GM12878 (cell line): Measurements from ENCODE around the gene MT1X. TPM values are rescaled to one million over a fixed set of nuclear protein-coding genes. Genes with fewer than 3 reads are reported as not detected.

ENCODE experiments used
- ATAC-seq: fragments of 200-7000 bp; cut with Tn5 transposase; 3 replicates; pipeline ENCODE4 v1.9.1; 2020; ENCODE audit warnings: mild to moderate bottlenecking, moderate library complexity
- BruUV-seq: library from RNA; stranded (reverse); fragments of 400-500 nt; replicated peaks from 2 replicates; lab custom pipeline; 2021; lab: Mats Ljungman, UMichigan
- CTCF ChIA-PET: fragments of 300-600 bp; sonication (Branson Sonifier 250); formaldehyde crosslinking; extraction: SDS; loops from one replicate; lab custom pipeline; 2021; ENCODE audit warnings: inconsistent platforms; lab: Yijun Ruan, JAX
- POLR2A ChIA-PET: fragments of 350-600 bp; formaldehyde crosslinking; extraction: SDS; loops from one replicate; lab custom pipeline; 2021; ENCODE audit warnings: inconsistent platforms; lab: Charles Lee
- RAD21 ChIA-PET: fragments of 300-600 bp; sonication (Branson Sonifier 250); formaldehyde crosslinking; loops from one replicate; lab custom pipeline; 2023; ENCODE audit warnings: antibody characterized with exemption; ENCODE audit not compliant: unreplicated experiment; lab: Charles Lee
- SMC1A ChIA-PET: fragments of 300-600 bp; sonication (Branson Sonifier 250); formaldehyde crosslinking; loops from one replicate; lab custom pipeline; 2023; ENCODE audit not compliant: unreplicated experiment, uncharacterized antibody; lab: Charles Lee
- DNase-seq: peaks from one replicate; pipeline ENCODE4 v3.0.0-alpha.2; 2011; ENCODE audit warnings: low read depth, low spot score
- FAIRE-seq: peaks from 3 replicates; lab custom pipeline; 2011; peaks lifted over from hg19 to GRCh38; lab: Jason Lieb, UNC
- H2AFZ ChIP-seq: 2 replicates; pipeline ENCODE4 v1.6.0; 2011; ENCODE audit warnings: low read depth, low read length, control low read depth; ENCODE audit not compliant: control insufficient read depth
- H3K27ac ChIP-seq: 2 replicates; pipeline ENCODE4 v1.5.1; 2011; ENCODE audit warnings: control low read depth; ENCODE audit not compliant: control insufficient read depth, insufficient read depth
- H3K27me3 ChIP-seq, 2 experiments: replicated peaks in 1 of 2; 2 replicates each; pipeline versions ENCODE4 v1.6.0 to v1.6.1; 2011; ENCODE audit warnings: low read length in 1 of 2; ENCODE audit not compliant: control insufficient read depth in 2 of 2, insufficient read depth in 2 of 2
- H3K36me3 ChIP-seq, 2 experiments: 2 replicates each; pipeline ENCODE4 v1.5.1; 2011; ENCODE audit warnings: low read length in 1 of 2; ENCODE audit not compliant: control insufficient read depth in 2 of 2, insufficient read depth in 2 of 2
- H3K4me1 ChIP-seq: 2 replicates; pipeline ENCODE4 v1.6.1; 2011; ENCODE audit warnings: mild to moderate bottlenecking, low read length, moderate library complexity, mixed read lengths; ENCODE audit not compliant: control insufficient read depth, insufficient read depth
- H3K4me2 ChIP-seq: 2 replicates; pipeline ENCODE4 v1.6.0; 2011; ENCODE audit warnings: control low read depth; ENCODE audit not compliant: control insufficient read depth, insufficient read depth
- H3K4me3 ChIP-seq: fragments of 200-600 bp; sonication (generic); 2 replicates; pipeline ENCODE4 v1.5.1; 2016
- H3K79me2 ChIP-seq: 2 replicates; pipeline ENCODE4 v1.6.0; 2011; ENCODE audit warnings: low read length; ENCODE audit not compliant: control insufficient read depth, insufficient read depth
- H3K9ac ChIP-seq: 2 replicates; pipeline ENCODE4 v1.8.0; 2011; ENCODE audit warnings: low read length, control low read depth, mixed read lengths; ENCODE audit not compliant: control insufficient read depth, insufficient read depth
- H3K9me3 ChIP-seq: replicated peaks from 3 replicates; pipeline ENCODE4 v1.5.1; 2011; ENCODE audit warnings: mild to moderate bottlenecking, low read length; ENCODE audit not compliant: control insufficient read depth, insufficient read depth
- H4K20me1 ChIP-seq: 2 replicates; pipeline ENCODE4 v1.6.0; 2011; ENCODE audit not compliant: control insufficient read depth, insufficient read depth
- ATF3 ChIP-seq: IDR thresholded peaks from 2 replicates; pipeline ENCODE4 v1.6.1; 2011; ENCODE audit warnings: low read depth, mild to moderate bottlenecking, low read length, moderate library complexity, borderline replicate concordance; ENCODE audit errors: extremely low read depth
- BRCA1 ChIP-seq: IDR thresholded peaks from 2 replicates; pipeline ENCODE4 v1.6.1; 2011; ENCODE audit warnings: low read depth, low read length, improper control_type of control experiment
- CHD4 ChIP-seq: fragments of 200-600 bp; sonication (generic); IDR thresholded peaks from 2 replicates; pipeline ENCODE4 v1.6.1; 2016; ENCODE audit warnings: mild to moderate bottlenecking
- E4F1 ChIP-seq: fragments of 450-650 bp; IDR thresholded peaks from 2 replicates; pipeline ENCODE4 v1.6.1; 2018; ENCODE audit warnings: borderline replicate concordance, mild to moderate bottlenecking; ENCODE audit not compliant: partially characterized antibody
- ETV6 ChIP-seq, 2 experiments: fragments of 450-650 bp in 1 of 2; IDR thresholded peaks in 1 of 2; conservative IDR thresholded peaks in 1 of 2; 2 replicates each; pipeline ENCODE4 v1.6.1; 2014; ENCODE audit warnings: antibody characterized with exemption in 1 of 2, borderline replicate concordance in 1 of 2, low read depth in 1 of 2, mild to moderate bottlenecking in 1 of 2, moderate library complexity in 1 of 2
- EZH2 ChIP-seq: IDR thresholded peaks from 2 replicates; pipeline ENCODE4 v1.6.1; 2012; ENCODE audit warnings: low read depth, mild to moderate bottlenecking, control low read depth, inconsistent platforms, low read length, borderline replicate concordance; ENCODE audit not compliant: control insufficient read depth
- GATAD2B ChIP-seq: fragments of 450-650 bp; conservative IDR thresholded peaks from 2 replicates; pipeline ENCODE4 v1.6.1; 2017; ENCODE audit warnings: low read depth, mild to moderate bottlenecking, moderate library complexity
- JUNB ChIP-seq: IDR thresholded peaks from 2 replicates; pipeline ENCODE4 v1.6.1; 2016; ENCODE audit warnings: antibody characterized with exemption, mild to moderate bottlenecking
- KDM1A ChIP-seq: fragments of 200-600 bp; sonication (generic); IDR thresholded peaks from 2 replicates; pipeline ENCODE4 v1.6.1; 2016; ENCODE audit warnings: borderline replicate concordance
- MXI1 ChIP-seq: fragments of 150-350 bp; IDR thresholded peaks from 2 replicates; pipeline ENCODE4 v1.6.1; 2011; ENCODE audit warnings: low read depth, mild to moderate bottlenecking, inconsistent platforms, low read length, improper control_type of control experiment
- TAF1 ChIP-seq: IDR thresholded peaks from 2 replicates; pipeline ENCODE4 v1.6.1; 2011; ENCODE audit warnings: mild to moderate bottlenecking, low read depth, low read length, borderline replicate concordance
- YBX1 ChIP-seq: fragments of 450-650 bp; IDR thresholded peaks from 2 replicates; pipeline ENCODE4 v1.6.1; 2016; ENCODE audit warnings: antibody characterized with exemption
- ZBTB4 ChIP-seq: fragments of 450-650 bp; formaldehyde crosslinking; IDR thresholded peaks from 2 replicates; pipeline ENCODE4 v1.4.0; 2022; ENCODE audit warnings: mild to moderate bottlenecking, moderate library complexity
- ZNF687 ChIP-seq: fragments of 450-650 bp; IDR thresholded peaks from 2 replicates; pipeline ENCODE4 v1.6.1; 2017; ENCODE audit warnings: mild to moderate bottlenecking, moderate library complexity
- WGBS: methylation state at CpG from one replicate; pipeline ENCODE4 v1.1.6; 2016; ENCODE audit warnings: low lambda C conversion rate; ENCODE audit not compliant: insufficient replicate concordance, insufficient coverage; ENCODE audit errors: missing lambda C conversion rate; 5-methylcytosine and 5-hydroxymethylcytosine counted together
- in situ Hi-C: fragments of 300-500 bp; cut with MboI; formaldehyde crosslinking; loops from 9 replicates; pipeline ENCODE4 v1.14.3; 2018; ENCODE audit warnings: mixed read lengths
- intact Hi-C: fragments of 100-400 bp; cut with micrococcal nuclease; formaldehyde crosslinking; loops from one replicate; pipeline ENCODE4 v1.14.2; 2022; ENCODE audit not compliant: unreplicated experiment
- polyA plus RNA-seq, 11 experiments: library from polyadenylated mRNA; depleted of rRNA in 4 of 11; unstranded in 6 of 11; stranded (reverse) in 5 of 11; fragments of >200 nt; fragmentation: Nextera tagmentation in 4 of 11; fragmentation: Illumina TruSeq in 1 of 11; extraction: Ambion mirVana in 4 of 11; extraction: Trizol in 1 of 11; gene quantifications; 1 replicate in 1 of 11; 2 replicates in 10 of 11; pipeline versions ENCODE4 v1.2.1 to v1.2.3, GENCODE V29; 2011 to 2016; ENCODE audit warnings: inconsistent platforms in 2 of 11, missing spikeins in 2 of 11, low read depth in 1 of 11
- total RNA-seq, 4 experiments: library from RNA; depleted of rRNA in 3 of 4; stranded (reverse); fragments of >200 nt in 3 of 4; fragmentation: Illumina TruSeq in 1 of 4; extraction: Trizol in 1 of 4; gene quantifications; 2 replicates each; pipeline versions ENCODE4 v1.2.1 to v1.2.3, GENCODE V29; 2013 to 2021

Gene MT1X
- total and polyA plus RNA-seq, 10 of the 15 experiments (the other 5 are each of a cell fraction or from before 2014, with no cell fraction given): 5.8 to 65.6 (median 15.4) TPM

GRCh38 chr16:56632848-56633365, 49.4 kb upstream of the MT1X start:
- Histone ChIP-seq H2AFZ (no peak overlapping the region), H3K27me3 (peaks cover 15 to 24% of the 10 kb centered on the region in 2 experiments), H3K4me2 (no peak overlapping the region), H3K79me2 (no peaks in the 10 kb centered on the region), H3K4me3 (no peak overlapping the region), H3K4me1 (peaks cover 15% of the 10 kb centered on the region), H3K9me3 (no peaks in the 10 kb centered on the region), H3K36me3 (no peaks in the 10 kb centered on the region), H4K20me1 (no peaks in the 10 kb centered on the region), H3K27ac (no peak overlapping the region), H3K9ac (no peak overlapping the region)
- no TSS peak for BruUV-seq
- in situ Hi-C loops (no loop called here), intact Hi-C loops (no loop called here)
- ATAC-seq (no peak), DNase-seq (no peak), FAIRE-seq (no peak)
- WGBS: 7% methylated on average over 6 of the region's 6 CpGs
- ChIA-PET SMC1A (interaction anchor here (1.2 kb wide), 1 partner anchor 9 kb away, joined by 4 read pairs; no protein-coding TSS in a partner anchor), POLR2A (no interaction called here), CTCF (no interaction called here), RAD21 (interaction anchor here (1.7 kb wide), 1 partner anchor 10 kb away, joined by 5 read pairs; no protein-coding TSS in a partner anchor)
- TF ChIP-seq MXI1 (no peak), BRCA1 (no peak), ATF3 (no peak), YBX1 (no peak), CHD4 (no peak), EZH2 (no peak), E4F1 (no peak), ZBTB4 (CRISPR knock-in tag) (no peak), ETV6 (conservative IDR thresholded peaks at IDR 0.05 in 1 of 2, IDR thresholded peaks at IDR 0.05 in 1 of 2; ENCODE audit: borderline replicate concordance in 1 of 2, low read depth in 1 of 2) (no peak), JUNB (no peak), TAF1 (no peak), ZNF687 (no peak), KDM1A (no peak), GATAD2B (no peak)
